DMS53 treated with DMSO at 0.1 percent for 48 hours (cell line): ENCODE results near the gene ATE1.
"Not testable (repeated sequence)": the region's sequence is repeated elsewhere in the genome, so short reads cannot be mapped to it uniquely, and the experiment has no call there.

ENCODE experiments used
- DNase-seq: peaks from one replicate; lab custom pipeline; 2025; ENCODE audit not compliant: unreplicated experiment; lab: John Stamatoyannopoulos, UW

The ATE1 gene

GRCh38 chr10:121930268-121931085, 2.6 kb upstream of the ATE1 start:
- peak; percentile 38 for DNase-seq

GRCh38 chr10:121929585-121930267, 1.9 kb upstream of the ATE1 start:
- not testable (repeated sequence) for DNase-seq

- peak; percentile 2 for DNase-seq
Observed at GRCh38 chr10:121928528-121928884, 675 bp upstream of the ATE1 start.

- DNase-seq = peak; percentile 39
Observed at GRCh38 chr10:121927318-121927840, 452 bp downstream of the ATE1 start.

GRCh38 chr10:121926671-121927317, 1.0 kb downstream of the ATE1 start:
- DNase-seq = peak; percentile 12

GRCh38 chr10:121926157-121926556, 1.7 kb downstream of the ATE1 start:
- DNase-seq = no peak

GRCh38 chr10:121921238-121921931, 6.4 kb downstream of the ATE1 start:
- DNase-seq = no peak

GRCh38 chr10:121919666-121920065, 8.2 kb downstream of the ATE1 start:
- DNase-seq = no peak

GRCh38 chr10:121918800-121919199, 9.0 kb downstream of the ATE1 start:
- not testable (repeated sequence) for DNase-seq

- DNase-seq = no peak
Observed at GRCh38 chr10:121914661-121915060, 13.2 kb downstream of the ATE1 start.

GRCh38 chr10:121911421-121911697, 16.5 kb downstream of the ATE1 start:
- DNase-seq = no peak

- no peak for DNase-seq
Observed at GRCh38 chr10:121910673-121911420, 17.0 kb downstream of the ATE1 start.

GRCh38 chr10:121904888-121905287, 22.9 kb downstream of the ATE1 start:
- no peak for DNase-seq

GRCh38 chr10:121900443-121901174, 27.2 kb downstream of the ATE1 start:
- peak; percentile 69 for DNase-seq

GRCh38 chr10:121899727-121900126, 28.1 kb downstream of the ATE1 start:
- no peak for DNase-seq

- no peak for DNase-seq
Observed at GRCh38 chr10:121891103-121891502, 36.7 kb downstream of the ATE1 start.

- no peak for DNase-seq
Observed at GRCh38 chr10:121889212-121889611, 38.6 kb downstream of the ATE1 start.

GRCh38 chr10:121886997-121887622, 40.7 kb downstream of the ATE1 start:
- DNase-seq = peak; percentile 58

GRCh38 chr10:121886181-121886580, 41.6 kb downstream of the ATE1 start:
- DNase-seq = no peak

GRCh38 chr10:121880895-121881294, 46.9 kb downstream of the ATE1 start:
- no peak for DNase-seq
